ENCODE measurements around the gene RGS12.

DNA sequence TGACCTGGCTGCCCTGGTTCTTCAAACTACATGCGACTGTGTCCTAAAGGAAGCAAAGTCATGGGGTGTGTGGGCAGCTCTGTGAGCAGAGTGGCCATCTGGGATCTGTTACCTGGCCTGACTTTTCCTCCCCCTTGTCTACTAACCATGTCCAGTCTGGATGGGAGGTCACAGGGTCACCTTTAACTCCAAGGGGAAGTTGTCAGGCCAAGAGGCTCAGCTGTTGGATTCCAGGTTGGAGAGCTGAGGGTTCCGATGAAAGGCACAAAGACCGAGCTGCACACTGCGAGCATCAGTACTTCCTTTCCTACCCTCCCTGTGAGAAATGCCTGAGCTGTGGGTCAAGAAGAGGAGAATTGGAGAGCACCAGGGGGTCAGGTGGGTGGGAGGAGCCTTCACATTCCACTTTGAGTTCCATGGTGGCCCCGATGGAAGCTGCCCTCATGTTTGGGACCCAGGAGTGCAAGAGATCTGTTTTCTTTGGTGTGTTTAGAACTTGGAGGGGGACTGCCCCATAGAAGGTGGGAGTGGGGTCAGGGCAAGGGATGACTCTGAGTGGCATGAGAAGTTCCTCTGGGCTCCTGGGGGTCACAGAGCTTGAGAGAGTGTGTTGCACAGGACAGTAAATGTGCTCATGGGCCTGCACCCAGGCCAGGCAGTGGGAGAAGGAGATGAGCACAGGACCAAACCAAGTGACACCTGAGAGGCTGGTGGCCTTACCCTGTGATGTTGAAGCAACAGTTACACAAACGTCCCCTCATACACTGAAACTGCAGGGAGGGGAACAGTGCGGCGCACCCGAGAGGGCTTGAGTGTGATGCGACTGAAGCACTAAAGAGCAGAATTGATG is 36.2 kb downstream of the RGS12 start:
- TF ChIP-seq, protein P1, sequence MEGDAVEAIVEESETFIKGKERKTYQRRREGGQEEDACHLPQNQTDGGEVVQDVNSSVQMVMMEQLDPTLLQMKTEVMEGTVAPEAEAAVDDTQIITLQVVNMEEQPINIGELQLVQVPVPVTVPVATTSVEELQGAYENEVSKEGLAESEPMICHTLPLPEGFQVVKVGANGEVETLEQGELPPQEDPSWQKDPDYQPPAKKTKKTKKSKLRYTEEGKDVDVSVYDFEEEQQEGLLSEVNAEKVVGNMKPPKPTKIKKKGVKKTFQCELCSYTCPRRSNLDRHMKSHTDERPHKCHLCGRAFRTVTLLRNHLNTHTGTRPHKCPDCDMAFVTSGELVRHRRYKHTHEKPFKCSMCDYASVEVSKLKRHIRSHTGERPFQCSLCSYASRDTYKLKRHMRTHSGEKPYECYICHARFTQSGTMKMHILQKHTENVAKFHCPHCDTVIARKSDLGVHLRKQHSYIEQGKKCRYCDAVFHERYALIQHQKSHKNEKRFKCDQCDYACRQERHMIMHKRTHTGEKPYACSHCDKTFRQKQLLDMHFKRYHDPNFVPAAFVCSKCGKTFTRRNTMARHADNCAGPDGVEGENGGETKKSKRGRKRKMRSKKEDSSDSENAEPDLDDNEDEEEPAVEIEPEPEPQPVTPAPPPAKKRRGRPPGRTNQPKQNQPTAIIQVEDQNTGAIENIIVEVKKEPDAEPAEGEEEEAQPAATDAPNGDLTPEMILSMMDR (IDR thresholded peaks at IDR 0.05; ENCODE audit: insufficient read depth, low read length, poor library complexity, severe bottlenecking): no peak
- no peak for TF ChIP-seq EZH2phosphoT487 (conservative IDR thresholded peaks at IDR 0.05; ENCODE audit: low read length)
